T1000 (cell line): Measurements from ENCODE around the gene TECTB.

Experiments
- DNase-seq: peaks from one replicate; lab custom pipeline; 2025; ENCODE audit warnings: mixed read lengths; lab: John Stamatoyannopoulos, UW

Gene TECTB

DNA sequence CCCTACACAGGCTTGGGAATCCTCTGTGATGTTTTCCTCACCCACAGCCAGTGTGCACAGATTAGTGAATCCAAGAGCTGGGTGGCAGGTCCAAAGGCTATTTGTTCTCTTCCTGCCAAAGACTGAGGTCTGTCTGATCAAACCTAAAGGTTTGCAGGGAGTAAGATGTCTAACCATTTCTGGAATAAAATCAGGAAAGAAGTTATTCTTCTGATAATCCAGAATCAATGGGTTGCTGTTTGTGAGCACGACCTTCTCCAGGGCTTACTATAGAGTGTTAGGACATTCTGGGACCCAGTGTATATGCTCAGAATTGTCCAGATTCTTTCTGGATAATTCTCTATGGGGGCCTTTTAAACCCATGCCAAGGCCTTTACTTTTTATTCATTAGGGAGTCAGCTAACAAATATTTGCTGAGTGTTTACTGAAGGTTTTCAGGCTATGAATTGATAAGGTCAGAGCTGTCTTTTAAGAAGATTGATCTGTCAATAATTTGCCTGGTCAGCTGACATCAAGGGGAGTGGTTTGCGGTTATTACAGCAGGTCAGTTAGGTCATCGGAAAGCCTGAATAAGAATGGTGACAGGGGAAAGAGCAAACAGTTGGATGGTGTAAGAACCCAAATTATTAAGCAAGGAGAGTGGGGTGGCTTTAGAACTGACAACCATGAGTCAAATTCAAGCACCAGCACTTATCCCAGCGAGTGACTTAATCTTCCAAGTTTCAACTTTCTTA lies 7.5 kb upstream of the TECTB start:
- no peak for DNase-seq

DNA sequence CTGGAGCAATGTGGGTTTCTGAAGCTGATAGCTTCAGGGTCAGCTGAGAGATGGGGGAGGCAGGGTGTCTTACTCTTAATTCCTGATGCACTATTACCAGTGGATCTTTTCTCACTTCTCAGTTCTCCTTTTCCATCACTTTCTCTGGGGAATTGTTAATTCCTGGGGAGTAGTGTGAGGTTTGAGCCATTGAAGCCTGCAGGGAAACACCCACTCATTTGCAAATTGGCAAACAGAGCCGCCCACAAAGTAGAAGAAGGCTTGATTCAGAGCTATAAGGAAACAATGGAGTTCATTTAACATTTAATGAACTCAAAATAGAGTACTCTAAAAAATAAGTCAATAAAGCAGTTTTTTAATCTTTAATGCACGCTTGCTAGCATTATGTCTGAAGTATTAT lies 4.3 kb upstream of the TECTB start:
- DNase-seq: no peak

DNA sequence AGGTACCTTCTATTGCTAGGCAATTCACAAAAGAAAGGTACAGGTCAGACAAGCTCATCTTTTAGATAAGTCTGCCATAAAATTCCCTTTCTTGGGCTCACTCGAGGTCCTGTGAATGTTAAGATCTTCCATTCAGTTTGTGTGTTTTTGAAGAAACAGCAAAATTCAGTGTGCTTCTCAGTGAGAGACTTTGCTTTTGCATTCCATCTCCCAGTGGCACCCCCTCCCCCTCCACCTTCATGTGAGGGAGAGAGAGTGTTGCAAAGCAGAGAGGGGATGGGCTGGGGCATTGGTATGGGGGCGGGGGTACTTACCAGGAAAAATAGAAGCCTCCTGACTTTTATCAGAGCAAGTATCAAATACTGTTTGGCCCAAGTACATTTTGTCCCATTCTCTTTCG lies 3.8 kb upstream of the TECTB start:
- no peak for DNase-seq

DNA sequence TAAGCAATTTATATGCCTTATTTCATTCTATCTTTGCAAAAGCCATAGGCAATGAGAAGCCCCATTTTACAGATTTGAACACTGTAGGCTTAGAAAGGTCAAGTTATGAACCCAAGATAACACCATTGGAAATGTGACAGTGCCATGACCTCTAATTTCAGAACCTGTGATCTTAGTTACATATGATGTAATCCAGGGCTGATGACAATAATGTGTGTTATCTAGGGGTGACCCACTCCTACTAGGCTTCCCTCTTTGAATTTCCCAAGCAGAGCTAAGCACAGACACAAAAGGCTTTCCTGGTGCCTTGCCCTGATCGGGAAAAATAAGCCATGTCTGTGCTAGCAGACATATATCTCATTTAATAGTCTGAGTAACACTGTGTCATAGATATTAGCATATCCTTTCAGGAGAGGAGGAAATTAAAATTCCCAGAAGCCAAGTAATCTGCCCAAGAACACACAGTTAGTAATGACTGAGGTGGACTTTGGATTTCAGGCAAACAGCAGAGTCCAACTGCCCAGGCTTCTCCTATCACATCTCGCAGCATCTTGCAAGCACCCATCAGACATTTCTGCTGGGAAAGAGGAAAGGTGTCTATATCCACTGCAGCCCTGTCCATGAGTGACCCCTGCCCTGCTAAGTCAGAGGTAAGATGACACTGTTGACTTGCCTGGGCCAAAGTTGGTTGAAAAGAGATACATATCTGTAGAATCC lies 2.8 kb upstream of the TECTB start:
- DNase-seq: no peak

DNA sequence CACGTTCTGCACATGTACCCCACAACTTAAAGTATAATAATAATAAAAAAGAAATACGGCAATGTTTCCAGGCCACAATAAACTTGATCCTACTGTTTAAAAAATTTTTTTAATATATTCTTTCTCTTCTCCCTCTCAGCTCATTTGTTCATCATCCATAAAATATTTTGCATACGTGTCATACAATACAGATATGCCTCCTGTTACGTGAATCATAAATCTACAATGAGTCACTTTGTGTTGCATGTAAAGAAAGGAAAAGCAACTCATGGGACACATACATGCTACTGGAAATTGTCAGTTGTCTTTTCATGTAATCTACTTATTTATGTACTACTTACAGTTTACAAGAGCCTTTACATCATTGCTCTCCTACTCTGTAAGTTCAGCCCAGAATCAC lies 1.1 kb upstream of the TECTB start:
- no peak for DNase-seq

DNA sequence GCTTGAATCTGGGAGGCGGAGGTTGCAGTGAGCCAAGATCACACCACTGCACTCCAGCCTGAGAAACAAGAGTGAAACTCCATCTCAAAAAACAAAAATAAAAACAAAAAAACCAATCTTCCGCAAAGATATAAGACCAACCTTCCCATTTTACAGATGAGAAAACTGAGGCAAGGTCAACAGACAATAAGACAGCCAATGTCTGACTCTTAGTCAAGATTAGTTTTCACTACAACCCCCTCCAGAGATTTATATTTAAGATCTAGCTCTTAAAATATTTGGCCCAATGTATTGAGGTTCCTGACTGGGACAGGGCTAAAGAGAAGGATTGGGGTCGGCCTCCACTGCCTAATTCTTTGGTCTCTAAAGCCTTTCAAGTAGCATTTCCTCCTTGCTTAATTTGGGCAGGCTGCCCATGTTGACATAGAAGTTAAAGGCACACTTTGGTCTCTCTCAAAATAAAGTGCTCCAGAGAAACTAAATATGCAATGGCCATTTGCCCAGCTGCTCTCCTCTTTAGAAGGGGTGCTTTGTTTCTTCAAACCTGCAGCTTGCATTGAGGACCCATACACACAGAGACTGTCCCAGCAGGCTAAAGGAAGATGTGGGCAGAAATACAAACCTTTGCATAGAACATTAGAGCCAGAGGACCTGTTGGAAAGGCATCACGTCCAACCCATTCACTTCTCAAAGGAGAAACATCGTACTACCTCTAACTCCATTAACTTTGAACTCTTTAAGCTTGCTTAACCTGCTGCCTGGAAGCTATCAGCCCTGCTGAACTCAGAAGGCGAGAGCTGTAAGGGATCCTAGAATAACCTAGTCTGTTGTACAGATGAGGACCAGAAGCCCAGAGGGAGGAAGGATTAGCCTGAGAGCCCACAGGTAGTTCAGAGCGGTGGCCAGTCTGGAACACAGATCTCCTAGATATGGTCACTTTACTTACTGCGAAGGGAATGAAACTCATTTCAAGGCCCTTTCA lies 3.9 kb downstream of the TECTB start:
- no peak for DNase-seq

DNA sequence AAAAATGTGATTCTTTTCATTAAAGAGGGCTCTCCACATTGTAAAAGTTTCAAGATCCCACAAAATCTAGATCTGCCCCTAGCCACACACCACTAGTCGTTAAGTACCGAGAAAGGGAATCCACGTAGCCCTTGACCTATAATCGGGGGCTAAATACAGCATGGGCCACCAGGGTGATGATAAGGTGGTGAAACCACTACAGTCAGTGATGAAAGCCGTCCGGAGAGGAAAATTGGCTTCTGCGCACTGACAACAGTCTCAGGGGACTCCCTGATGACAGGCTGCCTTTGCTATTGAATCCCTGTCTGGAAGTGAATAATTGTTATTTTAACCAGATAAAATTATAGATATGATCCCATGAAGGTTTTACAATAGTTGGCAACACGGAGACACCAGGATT lies 4.6 kb downstream of the TECTB start:
- no peak for DNase-seq

DNA sequence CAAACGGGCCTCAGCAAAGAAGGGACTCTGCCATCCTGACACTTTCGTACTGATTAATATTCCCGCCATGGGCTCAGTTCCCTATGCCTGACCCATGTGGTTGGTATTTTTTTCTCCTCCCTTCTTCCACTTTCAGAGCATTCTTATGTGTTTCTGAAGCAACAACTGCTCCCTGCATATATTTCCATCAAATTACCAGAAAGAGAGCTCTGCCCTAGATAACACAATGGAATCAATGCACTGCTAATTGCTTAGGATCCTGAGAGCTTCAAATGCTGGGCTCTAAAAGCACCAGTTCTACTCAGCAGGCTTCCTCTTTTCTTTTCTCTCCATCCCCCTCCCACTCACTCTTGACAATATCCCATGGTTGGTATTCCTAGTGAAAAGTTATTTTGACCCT lies 5.3 kb downstream of the TECTB start:
- no peak for DNase-seq

DNA sequence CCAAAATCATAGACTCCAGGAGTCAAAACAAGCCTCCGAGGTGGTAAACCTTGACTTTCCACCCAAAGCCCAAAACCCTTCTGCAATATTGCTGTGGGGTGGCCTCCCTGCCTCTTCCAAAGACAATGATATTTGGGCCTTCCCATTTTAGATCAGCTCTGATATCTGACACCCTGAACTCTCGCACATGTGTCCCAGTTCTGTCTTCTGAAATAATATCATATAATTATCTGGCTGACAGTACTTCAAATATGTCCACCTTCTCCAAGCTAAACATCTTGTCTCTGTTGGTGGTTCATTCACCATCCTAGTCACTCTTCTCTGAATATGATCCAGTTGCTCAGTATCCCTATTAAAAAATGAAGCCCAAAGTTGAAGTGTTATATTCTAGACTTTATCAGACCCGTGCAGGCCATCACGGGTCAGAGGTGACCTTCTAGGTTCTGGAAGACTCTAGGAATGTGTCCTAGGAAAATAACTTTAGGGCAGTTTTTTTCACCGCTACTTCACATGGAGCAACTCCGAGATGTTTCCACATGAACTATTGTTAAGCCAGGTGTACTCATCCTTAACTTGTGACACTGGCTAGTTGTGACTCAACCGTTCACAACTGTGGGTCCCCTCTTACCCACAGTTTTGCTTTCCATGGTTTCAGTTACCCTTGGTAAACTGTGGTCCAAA lies 6.3 kb downstream of the TECTB start:
- DNase-seq: no peak

DNA sequence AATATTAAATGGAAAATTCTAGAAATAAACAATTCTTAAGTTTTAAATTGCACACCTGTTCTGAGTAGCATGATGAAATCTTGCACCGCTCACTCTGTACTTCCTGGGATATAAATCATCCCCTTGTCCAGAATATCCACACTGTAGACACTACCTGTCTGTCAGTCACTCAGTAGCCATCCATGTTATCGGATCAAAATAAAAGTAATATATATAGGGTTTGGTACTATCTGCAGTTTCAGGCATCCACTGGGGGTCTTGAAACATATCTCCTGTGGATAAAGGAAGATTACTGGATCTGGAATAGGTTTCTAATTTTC lies 6.8 kb downstream of the TECTB start:
- no peak for DNase-seq

DNA sequence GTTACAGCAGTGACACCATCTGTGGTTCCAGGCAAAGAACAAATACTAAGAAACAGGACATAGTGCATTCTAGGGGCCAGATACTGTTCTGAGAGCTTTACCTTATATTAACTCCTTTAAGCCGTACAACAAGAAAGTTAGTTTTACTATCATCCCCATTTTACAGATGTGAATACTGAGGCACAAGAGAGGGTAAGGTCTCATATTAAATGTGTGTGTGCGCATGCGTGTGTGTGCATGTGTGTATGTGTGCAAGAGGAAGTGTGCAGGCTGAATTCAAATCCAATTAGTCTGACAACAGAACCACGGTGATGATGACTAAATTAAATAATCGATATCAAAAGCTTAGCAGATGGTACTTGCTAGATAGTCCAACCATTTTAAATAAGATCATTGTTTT lies 11.0 kb downstream of the TECTB start:
- no peak for DNase-seq

DNA sequence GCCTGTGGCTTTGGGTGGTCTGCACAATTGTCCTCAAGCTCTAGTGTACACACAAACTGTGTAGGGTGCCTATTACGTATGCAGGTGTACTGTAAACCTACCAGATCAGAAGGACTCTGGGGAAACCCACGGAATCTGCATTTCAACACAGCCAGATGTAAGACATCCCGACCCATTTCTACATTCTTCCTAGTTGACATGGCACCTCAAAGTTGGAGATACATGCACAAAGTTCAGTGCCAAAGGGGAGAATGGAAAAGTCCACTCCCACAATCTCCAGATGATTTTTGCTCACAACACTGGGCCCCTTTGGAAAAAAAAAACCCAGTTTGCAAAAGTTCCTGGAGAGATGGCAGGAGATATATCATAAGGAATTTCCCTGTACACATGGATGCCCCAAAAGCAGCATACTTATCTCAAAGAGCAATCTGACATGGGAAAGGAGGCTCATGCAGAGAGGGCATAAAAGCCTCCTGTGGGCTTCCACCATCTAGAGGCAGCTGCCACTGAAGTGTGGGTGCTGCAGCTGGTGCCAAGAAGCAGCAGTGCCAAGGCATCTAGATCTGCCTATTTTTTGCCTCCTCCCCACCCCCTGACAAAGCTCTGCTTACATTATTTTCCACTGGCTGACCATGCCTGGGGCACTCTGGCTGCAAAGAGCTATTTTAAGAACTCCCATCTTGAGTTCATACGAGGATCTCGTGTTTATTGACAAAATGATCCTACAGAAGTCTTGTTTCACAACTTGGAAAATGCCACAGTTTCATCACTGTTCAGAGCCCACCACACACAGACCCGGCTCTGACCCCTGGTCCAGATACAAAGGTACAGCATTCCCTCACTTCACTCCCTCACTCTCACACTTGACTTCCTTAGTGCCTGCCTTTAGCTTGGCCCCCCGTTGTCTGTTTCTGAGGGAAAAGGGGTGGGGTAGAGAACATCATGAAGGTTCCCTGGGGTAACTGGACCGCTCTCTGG lies 12.9 kb downstream of the TECTB start:
- DNase-seq: no peak

DNA sequence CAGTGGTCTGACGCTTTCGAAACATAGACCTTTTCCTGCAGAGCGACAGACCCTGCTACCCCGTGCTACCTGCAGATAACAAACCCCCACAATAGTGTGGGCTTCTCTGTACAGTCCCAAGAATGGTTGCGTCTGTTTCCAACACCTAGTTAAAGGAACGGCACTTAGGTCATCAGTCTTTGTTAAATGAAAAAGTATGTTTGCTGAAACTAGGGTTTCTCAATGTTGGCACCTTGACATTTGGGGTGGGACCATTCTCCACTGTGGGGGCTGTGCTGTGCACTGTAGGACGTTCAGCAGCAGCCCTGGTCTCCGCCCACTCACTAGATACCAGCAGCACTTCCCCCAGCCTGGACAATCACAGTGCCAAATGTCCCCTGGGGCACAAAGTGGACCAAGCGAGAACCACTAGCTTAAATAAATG lies 13.7 kb downstream of the TECTB start:
- DNase-seq: no peak

DNA sequence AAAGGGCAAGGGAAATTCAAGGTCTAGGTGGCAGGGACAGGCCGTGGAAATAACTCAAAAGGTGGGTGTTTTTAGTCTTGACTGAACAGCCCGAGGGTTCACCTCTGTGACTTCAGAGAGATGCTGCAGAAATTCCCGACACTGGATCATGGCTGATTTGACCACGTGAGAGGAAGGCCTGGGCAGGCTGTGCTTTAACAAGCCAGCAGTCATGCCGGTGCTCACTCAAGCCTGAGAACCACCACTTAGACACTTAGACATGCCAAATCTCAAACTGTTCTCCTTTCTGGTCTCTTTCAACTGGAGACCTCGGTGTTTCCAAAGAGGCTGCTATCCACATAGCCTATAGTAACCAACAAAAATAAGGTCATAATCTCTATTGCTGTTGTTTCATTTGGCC lies 15.4 kb downstream of the TECTB start:
- DNase-seq: no peak

DNA sequence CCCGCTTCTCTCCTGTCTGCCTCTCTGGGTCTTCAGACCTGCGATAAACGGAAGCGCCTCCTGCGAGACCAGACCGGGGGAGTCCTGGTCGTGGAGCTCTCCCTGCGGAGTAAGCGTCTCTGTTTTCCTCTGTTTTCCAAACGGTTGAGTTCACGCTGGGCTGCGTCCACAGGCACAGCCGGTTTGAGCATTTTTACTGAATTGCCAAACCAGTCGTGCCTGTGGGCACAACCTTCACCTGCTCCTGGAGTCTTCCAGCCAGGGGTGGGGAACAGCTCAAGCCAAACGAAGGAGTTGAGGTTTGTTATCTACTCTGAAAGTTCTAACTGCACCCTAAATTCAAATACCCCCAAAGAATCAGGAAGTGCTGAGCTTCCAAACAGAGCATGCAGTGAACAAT lies 16.3 kb downstream of the TECTB start:
- DNase-seq: no peak

DNA sequence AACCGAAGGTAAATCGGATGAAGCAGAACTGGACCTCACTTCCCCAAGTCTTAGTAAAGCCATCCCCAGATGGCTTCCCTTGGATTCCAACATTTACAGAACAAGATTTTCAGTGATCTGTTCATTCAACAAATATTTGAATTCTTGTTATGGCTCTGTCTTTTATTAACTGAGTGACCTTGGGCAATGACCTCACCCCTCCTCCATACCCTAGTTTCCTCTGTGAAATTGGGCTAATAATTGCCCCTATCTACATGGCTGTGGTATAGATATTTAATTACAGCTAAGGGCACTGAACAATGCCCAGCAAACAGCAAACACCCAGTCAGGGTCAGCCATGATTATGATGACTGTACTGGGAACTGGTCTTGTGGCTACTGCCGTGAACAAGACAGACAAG lies 19.1 kb downstream of the TECTB start:
- no peak for DNase-seq

DNA sequence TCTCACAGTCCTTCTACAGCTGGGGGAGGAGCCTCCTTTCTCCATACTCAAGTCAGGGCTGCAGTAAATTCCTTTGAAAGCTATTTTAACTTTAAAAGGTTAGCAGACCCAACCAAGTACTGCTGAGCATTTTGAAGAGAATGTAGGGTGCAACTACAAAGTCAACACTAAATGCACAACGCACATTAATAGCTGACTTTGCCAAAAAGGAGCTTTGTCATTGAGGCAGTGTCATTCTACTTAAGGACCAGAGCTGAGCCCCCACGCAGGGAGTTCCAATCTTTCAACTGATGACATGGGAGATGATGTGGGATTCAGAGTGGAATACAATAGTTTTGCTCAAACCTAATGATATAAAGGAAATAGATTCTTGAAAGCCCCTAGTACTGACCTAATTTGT lies 20.3 kb downstream of the TECTB start:
- DNase-seq: no peak

DNA sequence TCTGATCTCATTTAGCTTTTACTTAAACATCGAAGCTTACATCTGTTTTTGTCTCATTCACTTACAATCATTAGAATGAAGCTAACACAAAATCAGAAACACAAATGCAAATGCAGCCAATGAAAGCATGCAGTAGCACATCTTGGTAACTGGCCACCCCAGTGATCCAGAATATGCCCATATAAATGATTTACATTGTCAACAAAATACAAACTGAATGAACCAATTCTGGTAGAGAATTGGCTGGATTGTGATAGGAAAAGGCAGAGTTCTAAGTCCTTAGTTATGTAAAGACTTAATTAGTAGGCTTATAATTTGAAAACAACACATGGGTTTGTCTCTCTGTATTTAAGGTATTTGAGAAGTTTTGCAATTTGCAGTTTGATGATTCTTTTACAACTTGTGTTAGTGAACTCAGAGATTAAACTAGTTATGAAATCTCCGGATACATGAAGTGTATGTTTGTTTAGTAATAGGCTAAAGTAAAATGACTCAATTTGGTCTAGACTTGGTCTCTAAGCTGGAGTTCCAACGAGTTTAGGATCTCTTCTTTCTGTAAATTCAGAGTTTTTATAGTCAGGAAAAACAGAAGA lies 21.2 kb downstream of the TECTB start:
- no peak for DNase-seq

DNA sequence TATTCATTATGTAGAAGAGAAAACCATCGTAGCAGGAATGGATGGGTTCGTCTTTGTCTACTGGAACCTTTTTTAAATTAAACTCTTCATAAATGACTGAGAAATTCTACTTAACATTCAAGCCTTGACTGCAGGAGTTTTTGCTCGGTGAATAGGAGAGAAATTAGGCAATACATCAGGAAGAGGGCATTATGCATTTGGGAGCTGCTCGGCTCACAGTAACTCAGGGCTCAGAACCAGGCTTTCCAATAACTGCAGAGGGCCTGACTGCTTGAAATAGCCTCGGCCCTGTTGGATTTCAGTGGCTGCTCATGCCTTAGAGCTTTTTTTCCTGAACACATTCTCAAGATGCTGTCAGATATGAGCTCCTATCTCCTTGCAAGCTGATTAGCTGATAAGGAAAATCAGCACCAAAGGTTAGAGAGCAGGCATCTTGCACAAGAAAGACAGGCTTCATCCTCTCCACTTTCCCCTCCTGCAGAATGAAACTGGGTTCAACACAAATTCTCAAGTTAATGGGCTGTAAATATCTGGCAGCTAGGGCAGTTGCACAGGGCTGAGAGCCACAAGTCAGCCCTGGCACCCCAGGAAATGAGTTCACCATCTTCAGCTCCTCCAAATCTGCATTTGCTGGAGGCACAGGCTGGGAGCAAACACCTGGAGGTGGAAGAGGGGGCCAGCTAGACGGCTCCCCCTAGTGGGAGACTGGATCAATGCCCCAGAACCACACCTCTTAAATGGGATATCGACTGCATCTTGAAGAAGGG lies 24.3 kb downstream of the TECTB start:
- no peak for DNase-seq

DNA sequence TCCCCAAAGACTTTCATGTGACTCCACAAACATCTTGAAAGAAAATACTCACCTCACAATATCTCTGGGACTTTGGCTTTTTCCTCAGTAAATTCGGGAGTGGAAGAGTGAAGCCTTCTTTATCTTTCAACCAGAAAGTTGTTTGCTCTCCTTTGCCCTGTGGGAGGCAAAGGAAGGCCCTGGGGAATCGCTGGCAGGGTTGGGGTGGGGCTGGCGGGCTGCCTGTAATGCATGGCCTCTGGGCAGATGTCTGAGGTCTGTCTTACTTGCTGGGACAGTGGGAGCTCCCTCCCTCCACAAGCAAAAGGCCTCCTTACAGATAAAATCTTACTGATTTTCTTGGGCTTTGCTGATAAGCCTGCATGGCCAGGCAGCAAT lies 24.9 kb downstream of the TECTB start:
- no peak for DNase-seq
